KMS-11 (cell line): ENCODE measurements around the gene ANXA4.
A peak's percentile ranks its signal among the peaks of the same experiment; 100 is the strongest.

Source experiments
- H2AFZ ChIP-seq: fragments of 200-600 bp; sonication (generic); 2 replicates; pipeline ENCODE4 v1.6.1; 2016; ENCODE audit warnings: antibody characterized with exemption, mixed run types, low read depth
- H3K27ac ChIP-seq: fragments of 200-600 bp; sonication (generic); 2 replicates; pipeline ENCODE4 v1.6.1; 2016; ENCODE audit warnings: mild to moderate bottlenecking, mixed run types
- H3K27me3 ChIP-seq: fragments of 200-600 bp; sonication (generic); 2 replicates; pipeline ENCODE4 v1.6.1; 2017; ENCODE audit warnings: mild to moderate bottlenecking, low read depth, mixed run types, moderate library complexity; ENCODE audit not compliant: insufficient read depth
- H3K36me3 ChIP-seq: fragments of 200-600 bp; sonication (generic); 2 replicates; pipeline ENCODE4 v1.6.1; 2017; ENCODE audit warnings: mild to moderate bottlenecking, mixed run types; ENCODE audit not compliant: insufficient read depth
- H3K4me1 ChIP-seq: fragments of 200-600 bp; sonication (generic); 2 replicates; pipeline ENCODE4 v1.6.1; 2016; ENCODE audit warnings: mild to moderate bottlenecking, low read depth, mixed run types; ENCODE audit not compliant: poor library complexity, severe bottlenecking
- H3K4me2 ChIP-seq: fragments of 200-600 bp; sonication (generic); 2 replicates; pipeline ENCODE4 v1.7.0; 2016; ENCODE audit warnings: mild to moderate bottlenecking, mixed run types
- H3K4me3 ChIP-seq: fragments of 200-600 bp; sonication (generic); IDR thresholded peaks from 2 replicates; pipeline ENCODE4 v1.6.1; 2017; ENCODE audit warnings: low read depth, low read length, mixed read lengths; ENCODE audit not compliant: insufficient read depth
- H3K79me2 ChIP-seq: fragments of 200-600 bp; sonication (generic); 2 replicates; pipeline ENCODE4 v1.6.1; 2016; ENCODE audit warnings: low read depth, mixed run types; ENCODE audit not compliant: insufficient read depth
- H3K9ac ChIP-seq: fragments of 200-600 bp; sonication (generic); 2 replicates; pipeline ENCODE4 v1.6.1; 2016; ENCODE audit warnings: mild to moderate bottlenecking, mixed run types
- H4K20me1 ChIP-seq: fragments of 200-600 bp; sonication (generic); 2 replicates; pipeline ENCODE4 v1.6.1; 2016; ENCODE audit warnings: mild to moderate bottlenecking, mixed run types; ENCODE audit not compliant: insufficient read depth
- TF ChIP-seq, protein P1 (sequence below): fragments of 200-600 bp; sonication (generic); conservative IDR thresholded peaks from 2 replicates; pipeline ENCODE4 v1.6.1; 2017; ENCODE audit warnings: low read depth, mild to moderate bottlenecking, antibody characterized with exemption, low read length, moderate library complexity, mixed read lengths

Gene ANXA4

DNA sequence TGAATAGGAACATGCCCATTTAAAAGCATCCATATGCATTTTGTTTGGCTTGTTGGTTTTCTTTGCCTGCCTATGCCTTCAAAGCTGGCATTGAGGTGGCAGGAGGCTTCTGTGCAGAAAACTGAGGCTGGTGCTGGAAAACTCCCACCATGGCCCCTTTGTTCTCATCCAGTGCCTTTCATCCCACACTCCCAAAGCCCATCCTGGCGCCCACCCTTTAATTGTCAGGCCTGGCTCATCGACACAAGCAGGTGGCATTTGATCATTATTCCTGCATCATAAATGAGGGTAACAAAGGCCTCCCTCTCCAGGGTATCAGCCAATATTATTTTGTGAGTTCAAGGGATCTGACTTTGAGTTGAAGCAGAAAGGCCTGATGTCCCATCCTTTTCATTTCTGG is 24.7 kb upstream of the ANXA4 start:
- Histone ChIP-seq H2AFZ (0 out of 2 replicates have a peak overlapping the region, but pooled peaks have one; percentile 38), H3K4me2 (peak overlapping the region; percentile 47; the same call in 1 of the 2 replicates), H3K27me3 (no peaks in the 10 kb centered on the region), H3K36me3 (no peaks in the 10 kb centered on the region), H3K4me3 (no peak overlapping the region), H3K9ac (no peak overlapping the region), H3K4me1 (peaks cover 51% of the 10 kb centered on the region), H3K79me2 (no peaks in the 10 kb centered on the region), H4K20me1 (no peaks in the 10 kb centered on the region), H3K27ac (peak overlapping the region; percentile 63)
- TF ChIP-seq, protein P1, sequence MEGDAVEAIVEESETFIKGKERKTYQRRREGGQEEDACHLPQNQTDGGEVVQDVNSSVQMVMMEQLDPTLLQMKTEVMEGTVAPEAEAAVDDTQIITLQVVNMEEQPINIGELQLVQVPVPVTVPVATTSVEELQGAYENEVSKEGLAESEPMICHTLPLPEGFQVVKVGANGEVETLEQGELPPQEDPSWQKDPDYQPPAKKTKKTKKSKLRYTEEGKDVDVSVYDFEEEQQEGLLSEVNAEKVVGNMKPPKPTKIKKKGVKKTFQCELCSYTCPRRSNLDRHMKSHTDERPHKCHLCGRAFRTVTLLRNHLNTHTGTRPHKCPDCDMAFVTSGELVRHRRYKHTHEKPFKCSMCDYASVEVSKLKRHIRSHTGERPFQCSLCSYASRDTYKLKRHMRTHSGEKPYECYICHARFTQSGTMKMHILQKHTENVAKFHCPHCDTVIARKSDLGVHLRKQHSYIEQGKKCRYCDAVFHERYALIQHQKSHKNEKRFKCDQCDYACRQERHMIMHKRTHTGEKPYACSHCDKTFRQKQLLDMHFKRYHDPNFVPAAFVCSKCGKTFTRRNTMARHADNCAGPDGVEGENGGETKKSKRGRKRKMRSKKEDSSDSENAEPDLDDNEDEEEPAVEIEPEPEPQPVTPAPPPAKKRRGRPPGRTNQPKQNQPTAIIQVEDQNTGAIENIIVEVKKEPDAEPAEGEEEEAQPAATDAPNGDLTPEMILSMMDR, result no peak

DNA sequence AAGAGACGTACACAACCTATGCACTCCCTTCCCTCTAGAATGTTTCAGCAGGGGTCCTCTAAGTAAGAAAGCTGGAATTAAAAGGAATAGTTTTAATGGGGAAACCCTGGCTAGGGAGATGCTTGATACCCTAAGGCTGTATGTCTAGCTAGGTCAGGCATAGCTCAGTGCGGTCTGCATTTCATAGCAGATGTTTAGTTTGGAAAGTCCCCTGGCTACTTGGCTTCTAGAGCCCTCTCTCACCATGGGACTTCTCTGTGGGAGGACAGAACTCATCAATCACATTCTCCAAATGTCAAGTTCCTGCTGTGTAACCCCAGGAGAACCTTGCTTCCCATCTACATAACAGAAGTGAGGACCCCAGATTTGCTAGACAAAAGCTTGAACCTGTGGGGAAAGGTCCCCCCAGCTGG is 24.1 kb upstream of the ANXA4 start:
- Histone ChIP-seq H3K4me1 (peaks cover 49% of the 10 kb centered on the region), H2AFZ (peak overlapping the region; percentile 38), H4K20me1 (no peaks in the 10 kb centered on the region), H3K4me2 (peak overlapping the region; percentile 47), H3K4me3 (no peak overlapping the region), H3K36me3 (no peaks in the 10 kb centered on the region), H3K27ac (peak overlapping the region; percentile 63), H3K9ac (no peak overlapping the region), H3K79me2 (no peaks in the 10 kb centered on the region), H3K27me3 (no peaks in the 10 kb centered on the region)
- TF ChIP-seq, protein P1, result no peak

DNA sequence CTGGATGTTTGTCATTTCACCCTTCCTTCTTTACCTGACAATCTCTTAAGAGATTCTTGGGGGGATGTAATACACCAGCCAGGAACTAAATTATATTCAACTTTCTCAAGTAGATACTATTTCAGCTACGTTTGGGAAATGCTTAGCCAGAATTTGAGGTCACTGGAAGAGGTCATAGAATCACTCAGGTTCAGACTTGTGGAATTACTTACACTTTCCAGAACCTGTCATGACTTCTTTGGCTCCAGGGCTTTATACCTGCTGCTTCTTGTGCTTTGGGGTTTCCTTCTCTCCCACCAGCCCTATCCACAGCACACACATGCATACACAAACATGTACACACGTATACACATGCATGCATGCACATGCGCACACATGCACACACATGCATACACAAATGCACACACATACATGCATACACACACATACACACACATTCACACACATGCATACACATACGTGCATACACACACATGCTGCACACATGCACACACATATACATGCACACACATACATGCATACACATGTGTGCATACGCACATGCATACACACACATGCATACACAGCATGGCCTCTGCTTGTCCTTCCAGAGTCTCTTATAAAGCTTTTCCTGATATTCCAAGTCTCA is 23.5 kb upstream of the ANXA4 start:
- peak overlapping the region; percentile 47 for H3K4me2 ChIP-seq
- H3K79me2 ChIP-seq, result no peaks in the 10 kb centered on the region
- H3K9ac ChIP-seq, result no peak overlapping the region
- H3K4me3 ChIP-seq, result no peak overlapping the region
- H2AFZ ChIP-seq, result peak overlapping the region; percentile 38; the same call in 1 of the 2 replicates
- H4K20me1 ChIP-seq, result no peaks in the 10 kb centered on the region
- peak overlapping the region; percentile 63 for H3K27ac ChIP-seq
- H3K4me1 ChIP-seq, result peaks cover 49% of the 10 kb centered on the region
- TF ChIP-seq, protein P1, result no peak
- H3K36me3 ChIP-seq, result no peaks in the 10 kb centered on the region
- no peaks in the 10 kb centered on the region for H3K27me3 ChIP-seq

DNA sequence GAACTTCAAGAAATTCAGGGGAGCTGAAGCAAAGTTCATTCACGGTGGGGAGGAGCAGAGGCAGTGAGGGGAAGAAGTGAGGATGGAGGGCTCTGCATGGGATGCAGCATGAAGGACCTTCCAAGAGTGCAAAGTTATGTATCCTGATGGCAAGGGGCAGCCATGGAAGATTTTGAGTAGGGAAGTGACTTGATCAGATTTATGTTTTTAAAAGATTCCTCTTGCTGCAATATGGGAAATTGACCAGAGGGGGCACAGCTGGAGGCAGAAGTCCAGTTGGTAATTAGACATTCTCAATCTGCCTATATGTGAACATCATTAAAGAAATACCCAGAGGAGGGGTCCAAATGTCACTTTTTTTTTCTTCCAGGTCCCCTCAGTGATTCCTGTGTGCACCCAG is 21.5 kb upstream of the ANXA4 start:
- no peaks in the 10 kb centered on the region for H4K20me1 ChIP-seq
- no peaks in the 10 kb centered on the region for H3K36me3 ChIP-seq
- H3K79me2 ChIP-seq, result no peaks in the 10 kb centered on the region
- peaks cover 53% of the 10 kb centered on the region for H3K4me1 ChIP-seq
- H2AFZ ChIP-seq, result peak overlapping the region; percentile 32; the same call in 1 of the 2 replicates
- TF ChIP-seq, protein P1, result peak; percentile 64
- H3K27ac ChIP-seq, result no peak overlapping the region
- H3K9ac ChIP-seq, result no peak overlapping the region
- no peak overlapping the region for H3K4me3 ChIP-seq
- no peak overlapping the region for H3K4me2 ChIP-seq
- no peaks in the 10 kb centered on the region for H3K27me3 ChIP-seq
